Measurements from ENCODE around the gene TMEM168. TPM values are rescaled to one million over a fixed set of nuclear protein-coding genes. Genes with fewer than 3 reads are reported as not detected.

Gene TMEM168
- total and polyA plus RNA-seq, 8 donors: 2.9 to 148 (median 10.7) TPM

GRCh38 chr7:112782498-112782897 lies 7.7 kb downstream of the TMEM168 start:
- Histone ChIP-seq H3K4me1 (peaks cover 0 to 20% (median 0%) of the 10 kb centered on the region in 4 donors), H3K4me3 (no peak overlapping the region), H3K27me3 (no peaks in the 10 kb centered on the region), H3K27ac (no peak overlapping the region), H3K9me3 (no peaks in the 10 kb centered on the region), H3K36me3 (peaks cover 3 to 42% (median 24%) of the 10 kb centered on the region in 4 donors)
- intact Hi-C loops (cut with DNase I; ENCODE audit: low total_unique reads): no loop called here
- DNase-seq: no peak
- TF ChIP-seq POLR2AphosphoS5 (IDR thresholded peaks at IDR 0.05) (no peak), CTCF (IDR thresholded peaks at IDR 0.05) (no peak), EP300 (IDR thresholded peaks at IDR 0.05) (no peak), POLR2A (IDR thresholded peaks at IDR 0.05) (no peak)

DNA sequence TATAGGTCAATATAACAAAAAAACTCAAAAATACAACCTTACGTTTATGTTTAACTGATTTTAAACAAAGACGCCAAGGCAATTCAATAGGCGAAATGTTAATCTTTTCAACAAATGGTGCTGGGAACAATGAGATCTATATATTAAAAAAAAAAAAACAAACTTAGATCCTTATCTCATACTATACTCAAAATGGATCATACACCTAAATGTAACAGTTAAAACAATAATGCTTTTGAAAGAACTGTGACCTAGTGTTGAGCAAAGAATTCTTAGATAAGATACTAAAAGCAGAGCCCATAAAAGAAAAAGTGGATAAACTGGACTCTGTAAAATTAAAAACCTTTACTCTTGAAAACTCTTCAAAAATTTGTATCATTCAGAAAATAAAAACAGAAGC lies 8.6 kb downstream of the TMEM168 start:
- Histone ChIP-seq H3K27me3 (no peaks in the 10 kb centered on the region), H3K9me3 (no peaks in the 10 kb centered on the region)
- intact Hi-C loops (cut with DNase I; ENCODE audit: low total_unique reads): no loop called here

DNA sequence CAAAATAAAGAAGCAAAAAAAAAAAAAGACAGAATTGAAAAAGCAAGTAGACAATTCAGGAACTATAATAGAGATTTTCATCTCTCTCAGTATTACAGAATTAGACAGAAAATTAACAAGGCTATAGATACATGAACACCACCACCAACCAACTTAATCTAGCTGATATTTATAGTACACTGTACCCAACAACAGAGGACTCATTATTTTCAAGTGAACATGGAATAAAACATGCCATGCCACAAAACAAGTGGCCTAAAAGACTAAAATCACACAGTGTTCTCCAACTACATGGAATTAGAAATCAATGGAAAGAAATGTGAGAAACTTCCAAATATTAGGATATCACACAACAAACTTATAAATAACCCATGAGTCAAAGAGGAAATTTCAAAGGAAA lies 9.1 kb downstream of the TMEM168 start:
- Histone ChIP-seq H3K27ac (no peak overlapping the region), H3K4me3 (no peak overlapping the region), H3K4me1 (peaks cover 0 to 20% (median 0%) of the 10 kb centered on the region in 4 donors), H3K9me3 (no peaks in the 10 kb centered on the region), H3K27me3 (no peaks in the 10 kb centered on the region), H3K36me3 (peaks cover 3 to 42% (median 24%) of the 10 kb centered on the region in 4 donors)
- intact Hi-C loops (cut with DNase I; ENCODE audit: low total_unique reads): no loop called here
- TF ChIP-seq EP300 (IDR thresholded peaks at IDR 0.05): no peak
- no peak for TF ChIP-seq CTCF (IDR thresholded peaks at IDR 0.05)
- TF ChIP-seq POLR2AphosphoS5 (IDR thresholded peaks at IDR 0.05): no peak
- TF ChIP-seq POLR2A (IDR thresholded peaks at IDR 0.05): no peak
- no peak for DNase-seq

More for the DNA sequence above, 8.6 kb downstream of the TMEM168 start:
- H3K27ac ChIP-seq: no peak overlapping the region
- peaks cover 0 to 20% (median 0%) of the 10 kb centered on the region in 4 donors for H3K4me1 ChIP-seq
- no peak overlapping the region for H3K4me3 ChIP-seq
- no peak for DNase-seq
- peaks cover 3 to 42% (median 24%) of the 10 kb centered on the region in 4 donors for H3K36me3 ChIP-seq
- 40 to 63% (median 54%) methylated on average over 3 of the region's 3 CpGs for WGBS, 5 donors
- no peak for TF ChIP-seq EP300 (IDR thresholded peaks at IDR 0.05)
- TF ChIP-seq CTCF (IDR thresholded peaks at IDR 0.05): no peak
- TF ChIP-seq POLR2A (IDR thresholded peaks at IDR 0.05): no peak
- TF ChIP-seq POLR2AphosphoS5 (IDR thresholded peaks at IDR 0.05): no peak

DNA sequence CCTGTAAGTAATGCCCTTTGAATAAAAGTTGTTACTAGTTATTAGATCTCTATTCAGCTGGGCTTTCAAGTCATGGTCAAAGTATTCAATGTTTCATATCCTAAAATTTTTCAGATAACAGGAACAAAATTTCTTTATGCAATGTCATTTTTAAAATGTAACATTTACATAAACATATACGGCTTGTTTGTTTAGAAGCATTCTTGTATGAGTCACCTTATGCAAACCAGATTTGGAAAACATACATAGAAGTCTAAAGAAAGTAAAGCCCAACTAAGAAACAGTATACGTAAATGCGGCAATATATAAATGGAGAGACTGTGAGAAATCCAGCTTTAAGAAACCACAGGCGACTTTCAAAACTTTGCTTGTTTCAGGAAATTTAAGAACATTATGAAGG lies 10.5 kb downstream of the TMEM168 start:
- DNase-seq: no peak
- Histone ChIP-seq H3K27me3 (no peaks in the 10 kb centered on the region), H3K9me3 (no peaks in the 10 kb centered on the region), H3K4me1 (peaks cover 0 to 20% (median 0%) of the 10 kb centered on the region in 4 donors), H3K27ac (no peak overlapping the region), H3K4me3 (no peak overlapping the region), H3K36me3 (peaks cover 3 to 41% (median 25%) of the 10 kb centered on the region in 4 donors)
- intact Hi-C loops (cut with DNase I; ENCODE audit: low total_unique reads): no loop called here
- WGBS, 5 donors: 60 to 88% (median 83%) methylated on average over 4 of the region's 4 CpGs
- TF ChIP-seq EP300 (IDR thresholded peaks at IDR 0.05): no peak
- no peak for TF ChIP-seq CTCF (IDR thresholded peaks at IDR 0.05)
- no peak for TF ChIP-seq POLR2AphosphoS5 (IDR thresholded peaks at IDR 0.05)
- TF ChIP-seq POLR2A (IDR thresholded peaks at IDR 0.05): no peak
